ENCODE results near the gene GATD1.
"Not testable (repeated sequence)": the region's sequence is repeated elsewhere in the genome, so short reads cannot be mapped to it uniquely, and the experiment has no call there.

GRCh38 chr11:734541-734940 is 42.7 kb downstream of the GATD1 start:
- TF ChIP-seq ZZZ3 (IDR thresholded peaks at IDR 0.05; ENCODE audit: control insufficient read depth, insufficient read length, low read depth); CTCF (IDR thresholded peaks at IDR 0.05 in 2 of 3, conservative IDR thresholded peaks at IDR 0.05 in 1 of 3; ENCODE audit: control insufficient read depth in 2 of 3, extremely low read depth in 1 of 3, insufficient read depth in 1 of 3, low read depth in 3 of 3, low read length in 3 of 3); BCLAF1 (IDR thresholded peaks at IDR 0.05); BRCA1 (IDR thresholded peaks at IDR 0.05; ENCODE audit: low read depth, low read length); MAX (IDR thresholded peaks at IDR 0.05; ENCODE audit: low read depth, low read length); SMC3 (IDR thresholded peaks at IDR 0.05; ENCODE audit: borderline replicate concordance, low read length): not testable (repeated sequence)

All from GM12878 (cell line).